B cell (primary cell): Measurements from ENCODE around the gene CHST13.

Experiments
- EZH2 ChIP-seq: IDR thresholded peaks from 2 replicates; pipeline ENCODE4 v1.6.1; 2012; ENCODE audit warnings: borderline replicate concordance, low read depth, mild to moderate bottlenecking, moderate library complexity, low read length; ENCODE audit not compliant: insufficient read depth, poor library complexity, severe bottlenecking
- TF ChIP-seq, protein P1 (sequence below): fragments of 200-600 bp; IDR thresholded peaks from one replicate; pipeline ENCODE4 v1.8.0; 2022; ENCODE audit warnings: antibody characterized with exemption, mild to moderate bottlenecking

GRCh38 chr3:126485176-126485897 is 38.6 kb upstream of the CHST13 start:
- TF ChIP-seq, protein P1, sequence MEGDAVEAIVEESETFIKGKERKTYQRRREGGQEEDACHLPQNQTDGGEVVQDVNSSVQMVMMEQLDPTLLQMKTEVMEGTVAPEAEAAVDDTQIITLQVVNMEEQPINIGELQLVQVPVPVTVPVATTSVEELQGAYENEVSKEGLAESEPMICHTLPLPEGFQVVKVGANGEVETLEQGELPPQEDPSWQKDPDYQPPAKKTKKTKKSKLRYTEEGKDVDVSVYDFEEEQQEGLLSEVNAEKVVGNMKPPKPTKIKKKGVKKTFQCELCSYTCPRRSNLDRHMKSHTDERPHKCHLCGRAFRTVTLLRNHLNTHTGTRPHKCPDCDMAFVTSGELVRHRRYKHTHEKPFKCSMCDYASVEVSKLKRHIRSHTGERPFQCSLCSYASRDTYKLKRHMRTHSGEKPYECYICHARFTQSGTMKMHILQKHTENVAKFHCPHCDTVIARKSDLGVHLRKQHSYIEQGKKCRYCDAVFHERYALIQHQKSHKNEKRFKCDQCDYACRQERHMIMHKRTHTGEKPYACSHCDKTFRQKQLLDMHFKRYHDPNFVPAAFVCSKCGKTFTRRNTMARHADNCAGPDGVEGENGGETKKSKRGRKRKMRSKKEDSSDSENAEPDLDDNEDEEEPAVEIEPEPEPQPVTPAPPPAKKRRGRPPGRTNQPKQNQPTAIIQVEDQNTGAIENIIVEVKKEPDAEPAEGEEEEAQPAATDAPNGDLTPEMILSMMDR = no peak
- TF ChIP-seq EZH2 = no peak
